T-cell (primary cell): Measurements from ENCODE around the gene KIF20B. TPM values are rescaled to one million over a fixed set of nuclear protein-coding genes. Genes with fewer than 3 reads are reported as not detected.

ENCODE experiments used
- ATAC-seq, 4 experiments: fragments of 200-7000 bp in 3 of 4; fragments of 150-1000 bp in 1 of 4; cut with Tn5 transposase; replicated peaks in 1 of 4; 1 replicate in 3 of 4; 2 replicates in 1 of 4; pipeline ENCODE4 v1.10.0; 2021; ENCODE audit warnings: moderate library complexity in 3 of 4, mild to moderate bottlenecking in 2 of 4, moderate number of reproducible peaks in 1 of 4
- CTCF ChIA-PET, 2 donors: fragments of 300-600 bp; sonication (Branson Sonifier 250); formaldehyde crosslinking; loops; one replicate each; lab custom pipeline; 2022; ENCODE audit warnings: antibody characterized with exemption in 2 of 2; lab: Charles Lee
- POLR2A ChIA-PET, 2 donors: fragments of 300-600 bp; sonication (Branson Sonifier 250); formaldehyde crosslinking; loops; one replicate each; lab custom pipeline; 2022; ENCODE audit warnings: antibody characterized with exemption in 2 of 2; lab: Charles Lee
- DNase-seq, 35 experiments: peaks; one replicate each; pipeline versions ENCODE4 v3.0.0 to v3.0.0-alpha.2; 2013 to 2023
- H3K27ac ChIP-seq: one replicate; pipeline ENCODE4 v1.5.1; 2013; ENCODE audit warnings: low read length
- H3K27me3 ChIP-seq, 2 experiments: replicated peaks in 1 of 2; 1 replicate in 1 of 2; 2 replicates in 1 of 2; pipeline versions ENCODE4 v1.6.1 to v1.7.0; 2013; ENCODE audit warnings: low read length in 1 of 2, mixed read lengths in 1 of 2; ENCODE audit not compliant: control insufficient read depth in 2 of 2, insufficient read depth in 2 of 2; ENCODE audit errors: extremely low read depth in 1 of 2
- H3K36me3 ChIP-seq, 2 donors: 1 replicate in 1 of 2; 2 replicates in 1 of 2; pipeline versions ENCODE4 v1.6.1 to v1.7.0; 2013; ENCODE audit warnings: low read length in 1 of 2; ENCODE audit not compliant: control insufficient read depth in 2 of 2, insufficient read depth in 1 of 2; ENCODE audit errors: extremely low read depth in 1 of 2
- H3K4me1 ChIP-seq, 2 experiments: 1 replicate in 1 of 2; 2 replicates in 1 of 2; pipeline versions ENCODE4 v1.6.1 to v1.7.0; 2013; ENCODE audit warnings: low read length in 2 of 2, mixed read lengths in 1 of 2; ENCODE audit not compliant: insufficient read depth in 2 of 2, control insufficient read depth in 1 of 2; ENCODE audit errors: extremely low read depth in 1 of 2
- H3K4me3 ChIP-seq, 2 donors: 1 replicate in 1 of 2; 2 replicates in 1 of 2; pipeline versions ENCODE4 v1.5.1 to v1.7.0; 2013; ENCODE audit warnings: mild to moderate bottlenecking in 2 of 2, low read length in 1 of 2, moderate library complexity in 1 of 2; ENCODE audit not compliant: control insufficient read depth in 1 of 2; ENCODE audit errors: extremely low read depth in 1 of 2
- H3K9me3 ChIP-seq: 2 replicates; pipeline ENCODE4 v1.7.0; 2013
- H3K27ac Mint-ChIP-seq, 2 donors: one replicate each; pipeline ENCODE4 v1.8.0; 2020 to 2021; ENCODE audit warnings: mild to moderate bottlenecking in 2 of 2, mixed read lengths in 2 of 2
- H3K27me3 Mint-ChIP-seq, 2 donors: one replicate each; pipeline ENCODE4 v1.8.0; 2021 to 2022; ENCODE audit warnings: mixed read lengths in 2 of 2
- H3K36me3 Mint-ChIP-seq: one replicate; pipeline ENCODE4 v1.8.0; 2021; ENCODE audit warnings: mixed read lengths
- H3K4me1 Mint-ChIP-seq, 3 donors: one replicate each; pipeline ENCODE4 v1.8.0; 2020 to 2022; ENCODE audit warnings: mixed read lengths in 3 of 3, mild to moderate bottlenecking in 1 of 3
- H3K4me3 Mint-ChIP-seq, 3 donors: one replicate each; pipeline ENCODE4 v1.8.0; 2020 to 2022; ENCODE audit warnings: mild to moderate bottlenecking in 3 of 3, mixed read lengths in 3 of 3, moderate library complexity in 3 of 3
- H3K9me3 Mint-ChIP-seq, 3 donors: one replicate each; pipeline ENCODE4 v1.8.0; 2020 to 2022; ENCODE audit warnings: mixed read lengths in 3 of 3
- WGBS: methylation state at CpG from one replicate; pipeline ENCODE4 v1.1.5; 2013; ENCODE audit warnings: missing lambda C conversion rate; ENCODE audit not compliant: insufficient coverage; 5-methylcytosine and 5-hydroxymethylcytosine counted together
- total RNA-seq, 35 experiments: library from RNA in 6 of 35; stranded (reverse) in 6 of 35; fragments of 120-200 nt in 1 of 35; gene quantifications; one replicate each; pipeline versions ENCODE4 v1.2.1 to v1.2.4 and lab custom pipeline; 2013 to 2026

KIF20B gene
- total RNA-seq, 5 donors from 2014 or later (not counting 1 experiment from before 2014, with no cell fraction given): 17.6 to 21.5 (median 20.1) TPM

DNA sequence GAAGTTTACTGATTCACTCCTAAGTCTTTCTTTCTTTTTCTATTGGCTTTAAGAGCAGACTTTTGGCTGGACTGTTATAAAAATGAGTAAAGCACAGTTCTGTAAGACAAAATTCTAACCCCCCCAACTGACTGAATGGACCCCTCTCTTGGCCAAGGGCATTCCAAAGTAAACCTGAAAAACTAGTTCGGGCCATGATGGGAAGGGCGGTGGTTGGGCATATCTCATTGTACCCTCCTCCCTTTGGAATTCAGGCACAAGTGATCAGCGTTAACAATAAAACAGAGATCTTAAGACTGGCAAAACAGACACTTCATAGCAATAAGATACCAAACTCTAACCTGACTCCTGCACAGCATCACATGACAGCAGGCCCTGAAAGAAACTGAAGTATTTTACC, 6.1 kb upstream of the KIF20B start:
- Mint-ChIP-seq H3K27ac (no peak overlapping the region), H3K4me3 (no peak overlapping the region), H3K27me3 (peaks cover 0 to 2% of the 10 kb centered on the region in 2 donors), H3K4me1 (peaks cover under 1 to 4% (median 4%) of the 10 kb centered on the region in 3 donors), H3K36me3 (no peaks in the 10 kb centered on the region), H3K9me3 (no peaks in the 10 kb centered on the region)
- Histone ChIP-seq H3K4me1 (no peaks in the 10 kb centered on the region), H3K27me3 (no peaks in the 10 kb centered on the region), H3K4me3 (no peak overlapping the region), H3K36me3 (no peaks in the 10 kb centered on the region), H3K9me3 (no peaks in the 10 kb centered on the region), H3K27ac (no peak overlapping the region)
- DNase-seq (no peak), ATAC-seq (no peak)
- ChIA-PET POLR2A (no interaction called here), CTCF (no interaction called here)
- WGBS: 100% methylated on average over 3 of the region's 3 CpGs

- DNase-seq (no peak), ATAC-seq (no peak)
- Histone ChIP-seq H3K27me3 (no peaks in the 10 kb centered on the region), H3K4me3 (no peak overlapping the region), H3K9me3 (no peaks in the 10 kb centered on the region), H3K4me1 (peaks cover 7% of the 10 kb centered on the region in 2 experiments), H3K36me3 (no peaks in the 10 kb centered on the region), H3K27ac (no peak overlapping the region)
- H3K4me3 Mint-ChIP-seq: no peak overlapping the region
- WGBS: no CpG with 5 or more reads among the region's 3 CpGs
- ChIA-PET CTCF (interaction anchor here in 1 of 2 donors (0.6 kb wide), 1 partner anchor 1312 kb away, joined by 3 read pairs; no protein-coding TSS in a partner anchor), POLR2A (no interaction called here)
- H3K9me3 Mint-ChIP-seq: no peaks in the 10 kb centered on the region
- H3K27me3 Mint-ChIP-seq: no peaks in the 10 kb centered on the region
- no peak overlapping the region for H3K27ac Mint-ChIP-seq
- H3K36me3 Mint-ChIP-seq: no peaks in the 10 kb centered on the region
- H3K4me1 Mint-ChIP-seq: peaks cover 23 to 29% (median 27%) of the 10 kb centered on the region in 3 donors
These were observed 3.4 kb upstream of the KIF20B start for GRCh38 chr10:89697946-89698345.

- Mint-ChIP-seq H3K9me3 (no peaks in the 10 kb centered on the region), H3K36me3 (no peaks in the 10 kb centered on the region), H3K4me3 (peak overlapping the region in 2 of 3 donors; percentile 46 to 90), H3K27me3 (no peaks in the 10 kb centered on the region), H3K4me1 (peaks cover 23 to 38% (median 31%) of the 10 kb centered on the region in 3 donors), H3K27ac (no peak overlapping the region)
- ChIA-PET POLR2A (no interaction called here), CTCF (no interaction called here)
- DNase-seq (no peak), ATAC-seq (no peak)
- Histone ChIP-seq H3K4me3 (no peak overlapping the region), H3K27me3 (no peaks in the 10 kb centered on the region), H3K4me1 (peaks cover 7% of the 10 kb centered on the region in 2 experiments), H3K9me3 (no peaks in the 10 kb centered on the region), H3K36me3 (no peaks in the 10 kb centered on the region), H3K27ac (no peak overlapping the region)
- no CpG with 5 or more reads among the region's 2 CpGs for WGBS
These were observed 1.8 kb upstream of the KIF20B start for GRCh38 chr10:89699581-89700064.

GRCh38 chr10:89700923-89701241, 508 bp upstream of the KIF20B start:
- CTCF ChIA-PET: interaction anchor here in 1 of 2 donors (0.7 to 1.7 kb wide), 8 partner anchors 8 to 768 kb away, joined by 3 to 7 read pairs (median 4); partner anchors contain the start of gene IFIT5
- ATAC-seq: no peak
- Histone ChIP-seq H3K36me3 (no peaks in the 10 kb centered on the region), H3K27ac (peak overlapping the region; percentile 77), H3K9me3 (no peaks in the 10 kb centered on the region), H3K27me3 (no peaks in the 10 kb centered on the region), H3K4me1 (peaks cover 7% of the 10 kb centered on the region in 2 experiments), H3K4me3 (peak overlapping the region; percentile 77 to 90)
- Mint-ChIP-seq H3K27ac (peak overlapping the region; percentile 91 to 98), H3K36me3 (no peaks in the 10 kb centered on the region), H3K4me3 (peak overlapping the region; percentile 90 to 97 (median 94)), H3K4me1 (peaks cover 28 to 49% (median 40%) of the 10 kb centered on the region in 3 donors), H3K27me3 (no peaks in the 10 kb centered on the region), H3K9me3 (no peaks in the 10 kb centered on the region)
- DNase-seq: no peak
- POLR2A ChIA-PET: interaction anchor here (0.6 to 1.4 kb wide), 6 partner anchors 10 to 287 kb away, joined by 3 to 11 read pairs (median 4); partner anchors contain the start of gene IFIT5 (in 1 of the 2)
- under 1% methylated on average over 8 of the region's 8 CpGs for WGBS

DNA sequence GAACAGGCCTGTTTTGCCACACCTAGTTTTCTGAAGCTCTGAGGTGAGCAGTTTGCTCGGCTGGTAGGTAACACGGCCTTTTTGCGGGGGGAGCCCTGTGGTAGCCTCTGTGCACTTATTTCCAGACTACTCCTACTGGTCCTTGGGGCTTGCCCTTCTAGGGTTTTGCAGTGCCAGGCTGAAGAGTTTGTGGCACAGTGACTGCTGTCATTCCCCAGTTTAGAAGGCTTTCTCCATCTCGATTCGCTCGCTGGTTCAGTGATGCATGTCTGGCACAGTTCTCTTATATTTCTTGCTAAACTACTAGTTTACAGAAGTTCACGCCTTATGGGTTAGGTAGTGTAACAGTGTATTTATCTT, 711 bp downstream of the KIF20B start:
- Mint-ChIP-seq H3K4me1 (peaks cover 37 to 59% (median 48%) of the 10 kb centered on the region in 3 donors), H3K36me3 (no peaks in the 10 kb centered on the region), H3K9me3 (no peaks in the 10 kb centered on the region), H3K4me3 (peak overlapping the region; percentile 90 to 97 (median 94)), H3K27ac (peak overlapping the region; percentile 91 to 98), H3K27me3 (no peaks in the 10 kb centered on the region)
- H3K36me3 ChIP-seq: no peaks in the 10 kb centered on the region
- peak in 14 of 35 experiments; percentile 0 to 21 (median 4) for DNase-seq
- ChIA-PET POLR2A (interaction anchor here in 1 of 2 donors (1.4 kb wide), 1 partner anchor 288 kb away, joined by 5 read pairs; the partner anchor contains the start of gene IFIT5), CTCF (interaction anchor here in 1 of 2 donors (1.7 kb wide), 1 partner anchor 60 kb away, joined by 3 read pairs; no protein-coding TSS in a partner anchor)
- peaks cover 7% of the 10 kb centered on the region in 2 experiments for H3K4me1 ChIP-seq
- ATAC-seq: no peak
- peak overlapping the region; percentile 77 to 90 for H3K4me3 ChIP-seq
- H3K9me3 ChIP-seq: no peaks in the 10 kb centered on the region
- H3K27me3 ChIP-seq: no peaks in the 10 kb centered on the region
- WGBS: 8% methylated on average over 3 of the region's 7 CpGs
- peak overlapping the region; percentile 77 for H3K27ac ChIP-seq

DNA sequence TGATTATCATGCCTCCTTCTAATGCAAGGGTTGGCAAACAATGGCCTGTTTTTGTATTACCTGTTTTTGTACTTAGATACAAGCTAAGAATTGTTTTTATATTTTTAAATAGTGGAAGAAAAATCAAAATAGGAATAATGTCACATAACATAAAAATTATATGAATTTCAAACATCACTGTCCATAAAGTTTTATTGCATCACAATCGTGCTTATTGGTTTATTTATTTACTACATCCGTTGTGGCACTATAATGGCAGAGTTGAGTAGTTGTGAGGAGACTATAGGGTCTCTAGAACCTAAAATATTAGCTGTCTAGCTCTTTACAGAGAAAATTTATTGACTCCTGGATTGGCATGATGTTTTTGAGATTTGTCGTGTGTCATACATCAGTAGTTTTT, 4.1 kb downstream of the KIF20B start:
- no peak overlapping the region for H3K4me3 Mint-ChIP-seq
- POLR2A ChIA-PET: no interaction called here
- no peak overlapping the region for H3K27ac Mint-ChIP-seq
- H3K9me3 Mint-ChIP-seq: no peaks in the 10 kb centered on the region
- H3K4me1 ChIP-seq: peaks cover 7% of the 10 kb centered on the region in 2 experiments
- no peaks in the 10 kb centered on the region for H3K9me3 ChIP-seq
- DNase-seq: no peak
- no peak overlapping the region for H3K4me3 ChIP-seq
- H3K4me1 Mint-ChIP-seq: peaks cover 43 to 58% (median 48%) of the 10 kb centered on the region in 3 donors
- peaks cover 6% of the 10 kb centered on the region for H3K36me3 Mint-ChIP-seq
- H3K36me3 ChIP-seq: no peaks in the 10 kb centered on the region
- no peak overlapping the region for H3K27ac ChIP-seq
- no peak for ATAC-seq
- H3K27me3 Mint-ChIP-seq: no peaks in the 10 kb centered on the region
- H3K27me3 ChIP-seq: no peaks in the 10 kb centered on the region
- no CpG with 5 or more reads among the region's 3 CpGs for WGBS
- CTCF ChIA-PET: interaction anchor here in 1 of 2 donors (1.0 kb wide), 1 partner anchor 27 kb away, joined by 3 read pairs; no protein-coding TSS in a partner anchor
